Measurements from ENCODE around the gene APOC1.

- TF ChIP-seq ESRRG (CRISPR knock-in tag; IDR thresholded peaks at IDR 0.05) (no peak), RARB (CRISPR knock-in tag; IDR thresholded peaks at IDR 0.05) (no peak), PATZ1 (CRISPR knock-in tag; IDR thresholded peaks at IDR 0.05; ENCODE audit: borderline replicate concordance) (no peak), ZFP30 (CRISPR knock-in tag; IDR thresholded peaks at IDR 0.05) (no peak), ARNTL (CRISPR knock-in tag; IDR thresholded peaks at IDR 0.05; ENCODE audit: borderline replicate concordance, low read depth) (no peak)
Observed at GRCh38 chr19:44939668-44940067, 25.3 kb downstream of the APOC1 start.
